Esophagus muscularis mucosa (tissue), 4 donors: ENCODE data around the gene GHR.

Experiments
- EP300 ChIP-seq: sonication (generic); formaldehyde crosslinking; IDR thresholded peaks from one replicate; pipeline ENCODE4 v1.6.1; 2017; ENCODE audit warnings: antibody characterized with exemption
- POLR2A ChIP-seq: fragments of 450-650 bp; IDR thresholded peaks from one replicate; pipeline ENCODE4 v1.6.1; 2017; ENCODE audit warnings: antibody characterized with exemption, moderate library complexity, mild to moderate bottlenecking, low read depth
- POLR2AphosphoS5 ChIP-seq, 2 donors: sonication (generic); formaldehyde crosslinking; IDR thresholded peaks; one replicate each; pipeline ENCODE4 v1.6.1; 2017; ENCODE audit warnings: antibody characterized with exemption in 2 of 2
- TF ChIP-seq, protein P1 (sequence below), 3 experiments: fragments of 200-600 bp in 2 of 3; fragments of 450-650 bp in 1 of 3; sonication (generic) in 2 of 3; IDR thresholded peaks; one replicate each; pipeline ENCODE4 v1.5.1; 2017 to 2019; ENCODE audit warnings: antibody characterized with exemption in 3 of 3, mild to moderate bottlenecking in 2 of 3, moderate library complexity in 1 of 3

DNA sequence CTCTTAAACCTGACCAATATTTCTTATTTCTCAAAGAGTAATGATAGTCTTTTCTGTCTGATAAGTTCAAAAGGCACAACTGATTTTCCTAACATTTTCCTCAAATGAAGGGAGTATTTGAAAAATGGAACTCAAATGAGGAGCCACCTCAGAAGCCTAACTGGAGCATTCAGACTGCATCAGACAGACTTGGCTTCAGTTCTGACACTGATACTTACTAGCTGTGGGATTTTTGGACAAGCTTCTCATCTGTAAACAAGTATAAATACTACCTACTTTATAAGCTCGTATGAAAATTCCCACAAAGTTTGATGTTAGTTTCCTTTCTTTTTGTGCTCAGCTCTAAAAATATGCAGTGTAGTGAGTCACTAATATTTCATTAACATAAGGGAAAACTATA is 225.7 kb downstream of the GHR start:
- TF ChIP-seq, protein P1, sequence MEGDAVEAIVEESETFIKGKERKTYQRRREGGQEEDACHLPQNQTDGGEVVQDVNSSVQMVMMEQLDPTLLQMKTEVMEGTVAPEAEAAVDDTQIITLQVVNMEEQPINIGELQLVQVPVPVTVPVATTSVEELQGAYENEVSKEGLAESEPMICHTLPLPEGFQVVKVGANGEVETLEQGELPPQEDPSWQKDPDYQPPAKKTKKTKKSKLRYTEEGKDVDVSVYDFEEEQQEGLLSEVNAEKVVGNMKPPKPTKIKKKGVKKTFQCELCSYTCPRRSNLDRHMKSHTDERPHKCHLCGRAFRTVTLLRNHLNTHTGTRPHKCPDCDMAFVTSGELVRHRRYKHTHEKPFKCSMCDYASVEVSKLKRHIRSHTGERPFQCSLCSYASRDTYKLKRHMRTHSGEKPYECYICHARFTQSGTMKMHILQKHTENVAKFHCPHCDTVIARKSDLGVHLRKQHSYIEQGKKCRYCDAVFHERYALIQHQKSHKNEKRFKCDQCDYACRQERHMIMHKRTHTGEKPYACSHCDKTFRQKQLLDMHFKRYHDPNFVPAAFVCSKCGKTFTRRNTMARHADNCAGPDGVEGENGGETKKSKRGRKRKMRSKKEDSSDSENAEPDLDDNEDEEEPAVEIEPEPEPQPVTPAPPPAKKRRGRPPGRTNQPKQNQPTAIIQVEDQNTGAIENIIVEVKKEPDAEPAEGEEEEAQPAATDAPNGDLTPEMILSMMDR (IDR thresholded peaks at IDR 0.05): no peak
- TF ChIP-seq POLR2A: no peak
- no peak for TF ChIP-seq POLR2AphosphoS5 (IDR thresholded peaks at IDR 0.05)
- TF ChIP-seq EP300: no peak
